HEK293 (cell line): Measurements from ENCODE around the gene KRTCAP2.

Source experiments
- BCL11A ChIP-seq: fragments of 450-650 bp; formaldehyde crosslinking; IDR thresholded peaks from 2 replicates; pipeline ENCODE4 v1.5.1; 2016; ENCODE audit warnings: low read depth, missing biosample characterization, missing genetic modification characterization
- ELK4 ChIP-seq: IDR thresholded peaks from 2 replicates; pipeline ENCODE4 v1.6.1; 2011; ENCODE audit warnings: mild to moderate bottlenecking, low read depth, low read length, borderline replicate concordance
- GLIS1 ChIP-seq: fragments of 450-650 bp; formaldehyde crosslinking; IDR thresholded peaks from 2 replicates; pipeline ENCODE4 v1.5.1; 2016; ENCODE audit warnings: missing biosample characterization, missing genetic modification characterization
- HOXA7 ChIP-seq: sonication (generic); formaldehyde crosslinking; IDR thresholded peaks from 2 replicates; pipeline ENCODE4 v1.8.1; 2022; ENCODE audit warnings: missing genetic modification reagents, borderline replicate concordance
- INSM2 ChIP-seq: fragments of 450-650 bp; formaldehyde crosslinking; IDR thresholded peaks from 2 replicates; pipeline ENCODE4 v1.5.1; 2016; ENCODE audit warnings: missing biosample characterization, missing genetic modification characterization
- KLF1 ChIP-seq: fragments of 450-650 bp; formaldehyde crosslinking; IDR thresholded peaks from 2 replicates; pipeline ENCODE4 v1.5.1; 2016; ENCODE audit warnings: missing biosample characterization, missing genetic modification characterization
- KLF10 ChIP-seq: fragments of 450-650 bp; IDR thresholded peaks from 2 replicates; pipeline ENCODE4 v1.5.1; 2018; ENCODE audit warnings: missing biosample characterization, mild to moderate bottlenecking, missing genetic modification characterization
- KLF16 ChIP-seq: fragments of 450-650 bp; formaldehyde crosslinking; IDR thresholded peaks from 2 replicates; pipeline ENCODE4 v1.5.1; 2017; ENCODE audit warnings: missing biosample characterization, missing genetic modification characterization
- MZF1 ChIP-seq: fragments of 450-650 bp; formaldehyde crosslinking; IDR thresholded peaks from 2 replicates; pipeline ENCODE4 v1.5.1; 2017; ENCODE audit warnings: missing biosample characterization, missing genetic modification characterization, borderline replicate concordance
- OSR2 ChIP-seq: fragments of 450-650 bp; formaldehyde crosslinking; IDR thresholded peaks from 2 replicates; pipeline ENCODE4 v1.5.1; 2016; ENCODE audit warnings: missing biosample characterization, missing genetic modification characterization
- PRDM4 ChIP-seq: fragments of 450-650 bp; formaldehyde crosslinking; IDR thresholded peaks from 2 replicates; pipeline ENCODE4 v1.5.1; 2017; ENCODE audit warnings: missing biosample characterization, missing genetic modification characterization
- RBAK ChIP-seq: fragments of 450-650 bp; formaldehyde crosslinking; IDR thresholded peaks from 2 replicates; pipeline ENCODE4 v1.5.1; 2016; ENCODE audit warnings: missing biosample characterization, missing genetic modification characterization
- SCRT1 ChIP-seq: fragments of 450-650 bp; formaldehyde crosslinking; IDR thresholded peaks from 2 replicates; pipeline ENCODE4 v1.5.1; 2016; ENCODE audit warnings: missing biosample characterization, missing genetic modification characterization, borderline replicate concordance
- ZBTB20 ChIP-seq: fragments of 450-650 bp; formaldehyde crosslinking; IDR thresholded peaks from 2 replicates; pipeline ENCODE4 v1.5.1; 2016; ENCODE audit warnings: missing biosample characterization, missing genetic modification characterization
- ZFP69B ChIP-seq: fragments of 450-650 bp; formaldehyde crosslinking; IDR thresholded peaks from 2 replicates; pipeline ENCODE4 v1.5.1; 2016; ENCODE audit warnings: missing biosample characterization, missing genetic modification characterization
- ZNF140 ChIP-seq: fragments of 450-650 bp; formaldehyde crosslinking; IDR thresholded peaks from 2 replicates; pipeline ENCODE4 v1.5.1; 2016; ENCODE audit warnings: missing biosample characterization, missing genetic modification characterization
- ZNF155 ChIP-seq: fragments of 450-650 bp; formaldehyde crosslinking; IDR thresholded peaks from 2 replicates; pipeline ENCODE4 v1.5.1; 2016; ENCODE audit warnings: missing biosample characterization, missing genetic modification characterization
- ZNF2 ChIP-seq: fragments of 450-650 bp; formaldehyde crosslinking; IDR thresholded peaks from 2 replicates; pipeline ENCODE4 v1.5.1; 2016; ENCODE audit warnings: missing biosample characterization, missing genetic modification characterization
- ZNF274 ChIP-seq, 2 experiments: fragments of 200-500 bp in 1 of 2; fragments of 450-650 bp in 1 of 2; sonication (Bioruptor generic) in 1 of 2; formaldehyde crosslinking in 1 of 2; IDR thresholded peaks; 2 replicates each; pipeline versions ENCODE4 v1.5.1 to v1.6.1; 2014 to 2016; ENCODE audit warnings: borderline replicate concordance in 1 of 2, inconsistent platforms in 1 of 2, low read length in 1 of 2, missing biosample characterization in 1 of 2, missing genetic modification characterization in 1 of 2
- ZNF335 ChIP-seq: fragments of 450-650 bp; formaldehyde crosslinking; conservative IDR thresholded peaks from 2 replicates; pipeline ENCODE4 v1.5.1; 2016; ENCODE audit warnings: missing biosample characterization, missing genetic modification characterization
- ZNF391 ChIP-seq: fragments of 450-650 bp; formaldehyde crosslinking; IDR thresholded peaks from 2 replicates; pipeline ENCODE4 v1.5.1; 2016; ENCODE audit warnings: low read depth, missing biosample characterization, missing genetic modification characterization, borderline replicate concordance
- ZNF416 ChIP-seq: fragments of 450-650 bp; formaldehyde crosslinking; IDR thresholded peaks from 2 replicates; pipeline ENCODE4 v1.5.1; 2016; ENCODE audit warnings: missing biosample characterization, missing genetic modification characterization
- ZNF423 ChIP-seq: fragments of 450-650 bp; formaldehyde crosslinking; IDR thresholded peaks from 2 replicates; pipeline ENCODE4 v1.5.1; 2016; ENCODE audit warnings: missing biosample characterization, missing genetic modification characterization
- ZNF510 ChIP-seq: fragments of 450-650 bp; formaldehyde crosslinking; IDR thresholded peaks from 2 replicates; pipeline ENCODE4 v1.5.1; 2018; ENCODE audit warnings: mild to moderate bottlenecking, missing genetic modification characterization, missing biosample characterization; ENCODE audit not compliant: insufficient replicate concordance
- ZNF513 ChIP-seq: fragments of 450-650 bp; IDR thresholded peaks from 2 replicates; pipeline ENCODE4 v1.5.1; 2018; ENCODE audit warnings: missing biosample characterization, missing genetic modification characterization
- ZNF596 ChIP-seq: fragments of 450-650 bp; IDR thresholded peaks from 2 replicates; pipeline ENCODE4 v1.5.0; 2018; ENCODE audit warnings: missing biosample characterization, mild to moderate bottlenecking, missing genetic modification characterization, moderate library complexity
- ZNF624 ChIP-seq: fragments of 450-650 bp; formaldehyde crosslinking; IDR thresholded peaks from 2 replicates; pipeline ENCODE4 v1.5.1; 2017; ENCODE audit warnings: missing biosample characterization, missing genetic modification characterization
- ZNF704 ChIP-seq: fragments of 450-650 bp; formaldehyde crosslinking; IDR thresholded peaks from 2 replicates; pipeline ENCODE4 v1.5.1; 2016; ENCODE audit warnings: missing biosample characterization, missing genetic modification characterization
- ZNF791 ChIP-seq: fragments of 450-650 bp; formaldehyde crosslinking; IDR thresholded peaks from 2 replicates; pipeline ENCODE4 v1.5.1; 2016; ENCODE audit warnings: missing biosample characterization, missing genetic modification characterization
- ZNF843 ChIP-seq: fragments of 450-650 bp; formaldehyde crosslinking; IDR thresholded peaks from 2 replicates; pipeline ENCODE4 v1.5.1; 2016; ENCODE audit warnings: missing biosample characterization, missing genetic modification characterization
- ZSCAN18 ChIP-seq: fragments of 450-650 bp; formaldehyde crosslinking; IDR thresholded peaks from 2 replicates; pipeline ENCODE4 v1.5.1; 2016; ENCODE audit warnings: missing biosample characterization, missing genetic modification characterization

Gene KRTCAP2

GRCh38 chr1:155172732-155173477, at the start of gene KRTCAP2 (continued):
- no peak for TF ChIP-seq ZNF704 (tag by site-specific recombination)
- no peak for TF ChIP-seq ZNF274 (IDR thresholded peaks at IDR 0.05; ENCODE audit: low read length)
- no peak for TF ChIP-seq ZNF274 (tag by site-specific recombination; IDR thresholded peaks at IDR 0.05; ENCODE audit: borderline replicate concordance)
- no peak for TF ChIP-seq ZNF596
- no peak for TF ChIP-seq ZNF423 (tag by site-specific recombination)
- peak; percentile 41; the same call in 1 of the 2 replicates for TF ChIP-seq MZF1
- no peak for TF ChIP-seq ZSCAN18
- TF ChIP-seq RBAK (tag by site-specific recombination): no peak
- no peak for TF ChIP-seq ZNF510 (tag by site-specific recombination)
- TF ChIP-seq ZNF2: 0 out of 2 replicates have a peak, but pooled peaks have one; percentile 77
- peak; percentile 87 for TF ChIP-seq ZBTB20 (tag by site-specific recombination)
- 0 out of 2 replicates have a peak, but pooled peaks have one; percentile 9 for TF ChIP-seq ZNF843
- peak; percentile 93 for TF ChIP-seq ZNF335 (tag by site-specific recombination)
- no peak for TF ChIP-seq ZNF140 (tag by site-specific recombination)
- TF ChIP-seq KLF16 (tag by site-specific recombination): peak; percentile 51; the same call in 1 of the 2 replicates
- TF ChIP-seq SCRT1 (tag by site-specific recombination): no peak
- TF ChIP-seq HOXA7: no peak
- TF ChIP-seq PRDM4 (tag by site-specific recombination): peak; percentile 5; the same call in 1 of the 2 replicates
- peak; percentile 92 for TF ChIP-seq GLIS1
- TF ChIP-seq ZNF155 (tag by site-specific recombination): no peak
- TF ChIP-seq ZNF513 (tag by site-specific recombination): peak; percentile 84
- TF ChIP-seq ZNF624 (tag by site-specific recombination): no peak
- no peak for TF ChIP-seq ZNF791
- TF ChIP-seq ZFP69B (tag by site-specific recombination): peak; percentile 81
- 0 out of 2 replicates have a peak, but pooled peaks have one; percentile 13 for TF ChIP-seq OSR2 (tag by site-specific recombination)
- TF ChIP-seq ZNF391: 0 out of 2 replicates have a peak, but pooled peaks have one; percentile 18
- TF ChIP-seq KLF10 (tag by site-specific recombination): no peak; the same call in 1 of the 2 replicates
- no peak for TF ChIP-seq ELK4
- no peak; the same call in 1 of the 2 replicates for TF ChIP-seq KLF1 (tag by site-specific recombination)
- no peak for TF ChIP-seq INSM2 (tag by site-specific recombination)
- TF ChIP-seq ZNF416 (tag by site-specific recombination): no peak
- no peak for TF ChIP-seq BCL11A (tag by site-specific recombination)
